Hematopoietic multipotent progenitor cell treated with erythropoietin and hydrocortisone succinate and interleukin-3 and kit ligand, for 8 days (in vitro differentiated cells): ENCODE measurements around the gene YY1.
A peak's percentile ranks its signal among the peaks of the same experiment; 100 is the strongest.

Experiments
- DNase-seq: peaks from one replicate; pipeline ENCODE4 v3.0.0-alpha.2; 2015

The YY1 gene

DNA sequence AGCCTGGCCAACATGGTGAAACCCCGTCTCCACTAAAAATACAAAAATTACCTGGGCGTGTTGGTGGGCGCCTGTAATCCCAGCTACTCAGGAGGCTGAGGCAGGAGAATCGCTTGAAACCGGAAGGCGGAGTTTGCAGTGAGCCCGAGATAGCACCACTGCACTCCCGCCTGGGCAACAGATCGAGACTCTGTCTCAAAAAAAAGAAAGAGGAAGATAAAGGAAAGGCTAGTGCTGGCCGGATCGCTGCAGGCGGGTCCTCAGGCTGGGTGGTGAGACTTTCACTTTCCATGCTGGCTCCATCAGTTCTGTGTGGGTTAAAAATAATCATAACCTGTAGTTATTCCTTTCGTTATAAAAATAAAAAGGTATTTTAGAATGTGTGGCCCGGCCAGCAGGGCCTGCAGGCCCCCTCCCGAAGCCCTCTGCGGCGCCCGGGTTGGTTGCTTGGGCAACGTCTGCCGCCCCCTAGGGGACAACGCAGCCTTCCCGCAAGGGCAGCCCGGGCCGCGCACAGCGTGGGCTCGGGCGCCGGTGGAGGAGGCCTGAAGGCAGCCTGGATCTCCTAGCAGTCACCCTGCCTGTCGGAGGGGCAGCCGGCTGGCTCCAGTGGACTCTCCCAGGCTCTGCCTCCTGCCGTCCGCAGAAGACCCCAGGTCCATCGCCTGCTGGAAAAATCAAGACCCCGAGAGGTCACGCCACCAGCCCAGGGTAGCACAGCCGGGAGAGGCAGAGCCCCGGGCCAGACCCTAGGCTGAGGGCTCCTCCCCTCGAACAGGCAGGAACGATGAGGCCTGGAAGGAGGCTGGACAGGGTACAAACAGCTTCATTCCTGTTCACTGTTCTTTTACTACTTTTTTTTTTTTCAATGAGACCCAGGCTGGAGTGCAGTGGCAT is 79.2 kb downstream of the YY1 start:
- DNase-seq = peak; percentile 64

DNA sequence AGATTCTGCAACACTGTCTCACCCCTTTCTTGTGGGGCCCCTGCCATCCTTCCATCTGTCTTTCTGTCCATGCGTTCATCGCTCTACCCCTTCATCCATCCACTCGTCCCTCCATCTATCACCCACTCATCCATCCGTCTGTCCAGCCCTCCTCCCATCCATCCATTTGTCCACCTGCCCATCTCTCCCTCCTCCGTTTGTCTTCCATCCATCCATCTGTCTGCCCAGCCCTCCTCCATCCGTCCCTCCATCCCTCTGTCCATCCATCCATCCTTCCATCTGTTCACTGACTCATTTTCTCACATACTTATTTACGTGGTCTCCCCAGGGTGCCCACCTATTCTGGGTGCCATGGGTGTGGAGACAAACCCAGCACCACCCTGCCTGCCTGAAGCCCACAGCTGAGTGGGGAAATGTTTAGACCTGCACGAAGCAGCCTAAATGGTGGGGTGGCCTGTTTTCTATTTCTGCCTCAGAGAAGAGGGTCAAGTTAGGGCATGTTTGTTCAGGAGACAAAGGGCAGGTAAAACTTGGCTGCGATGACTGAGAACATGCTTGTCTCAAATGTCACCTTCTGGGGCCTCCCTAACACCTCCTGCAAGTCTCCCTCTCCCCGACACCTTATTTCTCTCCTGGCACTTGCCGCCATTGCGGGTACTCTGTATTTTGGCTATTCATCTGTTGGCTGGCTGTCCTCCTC is 81.4 kb downstream of the YY1 start:
- no peak for DNase-seq

DNA sequence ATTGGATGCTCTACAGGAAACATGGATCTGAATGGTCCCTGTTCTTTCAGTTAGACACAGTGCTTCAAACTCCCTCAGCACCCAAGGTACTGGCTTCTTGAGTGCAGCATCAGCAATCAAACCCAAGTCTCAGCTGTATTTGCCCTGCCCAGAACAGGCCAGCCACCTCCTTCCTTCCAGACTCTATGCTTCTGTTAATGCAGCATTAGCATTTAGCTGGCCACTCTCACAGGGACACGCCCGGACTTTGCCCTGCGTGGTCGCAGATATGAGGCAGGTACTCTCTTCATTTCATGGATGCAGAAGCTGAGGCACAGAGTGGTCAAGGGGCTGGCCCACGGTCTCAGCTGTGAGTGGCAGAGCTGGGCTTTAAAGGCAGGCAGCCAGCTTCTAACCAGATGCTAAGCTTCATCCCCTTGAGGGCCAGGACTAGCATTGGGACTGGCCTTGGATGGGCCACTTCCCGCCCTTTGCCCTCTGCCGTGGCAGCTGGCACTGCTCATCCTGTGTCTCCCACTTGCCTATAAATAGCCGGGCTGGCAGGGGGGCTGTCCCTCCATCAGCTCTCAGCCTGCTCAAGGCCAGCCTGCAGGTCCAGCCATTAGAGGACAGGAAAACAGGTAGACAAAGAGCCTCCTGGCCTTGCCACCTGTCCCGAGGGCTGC is 82.7 kb downstream of the YY1 start:
- no peak for DNase-seq

DNA sequence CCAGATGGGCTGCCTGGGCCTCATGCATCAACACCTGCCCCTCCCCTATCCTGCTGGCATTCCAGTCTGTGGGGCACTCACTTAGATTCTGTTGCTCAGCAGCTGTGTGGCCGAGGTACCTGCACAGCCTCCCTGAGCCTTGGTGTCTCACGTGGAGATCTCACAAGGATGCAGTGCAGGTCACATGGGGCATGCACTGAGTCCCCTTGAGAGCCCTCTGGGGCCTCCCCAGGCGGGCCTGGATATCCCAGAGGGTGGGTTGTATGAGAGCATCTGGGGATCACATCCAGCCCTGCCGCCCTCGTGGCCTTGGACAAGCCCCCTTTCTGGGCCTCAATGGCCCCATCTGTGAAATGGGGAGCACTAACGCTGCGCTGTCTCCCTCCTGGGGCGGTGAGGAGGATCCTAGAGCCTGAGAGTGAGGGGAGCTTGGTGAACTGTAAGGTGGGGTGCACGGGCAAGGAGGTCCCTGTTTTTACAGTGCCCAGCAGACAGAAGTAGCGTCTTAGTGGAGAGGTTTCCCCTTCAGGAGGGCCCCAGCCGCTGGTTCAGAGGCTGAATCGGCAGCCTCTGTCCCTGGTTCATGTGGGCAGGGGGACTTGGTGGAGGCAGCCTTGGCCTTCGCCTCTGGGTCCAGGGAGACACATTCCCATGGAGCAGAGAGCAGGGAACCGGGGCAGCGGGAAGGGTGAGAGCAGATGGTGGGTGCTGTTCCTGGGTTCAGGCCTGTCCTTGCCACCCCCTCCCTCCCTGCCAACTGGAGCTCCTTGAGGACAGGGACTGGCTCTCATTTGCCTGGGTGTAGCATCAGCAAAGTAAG is 83.4 kb downstream of the YY1 start:
- no peak for DNase-seq

DNA sequence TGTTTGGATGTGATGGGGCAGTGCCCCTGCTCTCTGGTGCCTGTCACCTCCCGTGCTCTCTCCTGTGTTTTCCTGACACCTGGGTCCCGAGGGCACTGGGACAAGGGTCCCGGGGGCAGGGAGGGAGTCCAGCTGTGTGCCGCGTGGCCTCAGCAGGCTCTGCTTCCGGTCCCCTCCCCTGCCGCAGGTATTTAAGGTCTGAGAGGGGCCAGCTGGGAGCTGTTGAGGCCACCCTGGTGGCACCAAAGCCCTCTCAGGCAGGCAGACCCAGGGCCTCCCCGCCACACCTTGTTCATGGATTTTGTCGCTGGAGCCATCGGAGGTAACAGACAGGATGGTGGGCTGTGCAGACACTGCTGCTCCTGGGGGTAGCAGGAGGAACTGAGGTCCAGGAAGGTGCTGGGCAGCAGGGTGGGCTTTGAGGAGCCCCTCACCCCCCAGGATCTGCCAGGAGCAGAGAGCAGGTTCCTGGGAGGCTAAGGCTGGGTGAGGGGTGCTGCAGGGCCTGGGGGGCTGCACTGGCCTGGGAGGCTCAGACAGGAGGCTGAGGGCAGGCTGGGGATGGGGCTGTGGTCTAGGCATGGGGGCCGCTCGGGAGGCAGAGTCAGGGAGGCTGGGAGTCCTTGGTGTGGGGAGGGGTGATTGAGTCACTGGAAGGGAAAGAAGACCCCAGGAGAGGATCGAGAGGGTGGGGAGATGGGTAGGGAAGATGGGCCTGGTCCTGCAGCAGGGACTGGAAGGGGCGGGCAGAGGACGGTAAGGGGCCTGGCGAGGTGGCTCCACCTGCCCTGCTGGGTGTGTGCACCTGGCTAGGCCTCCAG is 84.4 kb downstream of the YY1 start, which contains the start of gene SLC25A47:
TSS of gene SLC25A47 (plus strand) at position 219 of the 821 bp plus-strand sequence. CDS start at position 295, 76 bp downstream.
- DNase-seq = no peak

DNA sequence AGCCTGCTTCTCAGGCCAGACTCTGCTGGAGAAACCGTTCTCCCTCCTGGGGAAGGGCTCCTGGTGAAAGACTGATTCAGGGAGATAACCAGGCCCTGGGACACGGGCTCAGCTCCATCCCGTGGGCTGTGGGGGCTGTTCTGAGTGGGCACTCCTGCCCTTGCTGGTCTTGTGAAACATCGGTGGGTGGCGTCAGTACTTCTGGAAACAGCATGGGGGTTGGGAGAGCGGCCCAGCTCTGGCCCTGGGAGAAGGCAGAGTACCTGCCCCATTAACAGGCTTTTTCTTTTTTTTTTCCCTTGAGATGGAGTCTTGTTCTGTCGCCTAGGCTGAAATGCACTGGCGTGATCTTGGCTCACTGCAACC is 85.0 kb downstream of the YY1 start:
- no peak for DNase-seq

DNA sequence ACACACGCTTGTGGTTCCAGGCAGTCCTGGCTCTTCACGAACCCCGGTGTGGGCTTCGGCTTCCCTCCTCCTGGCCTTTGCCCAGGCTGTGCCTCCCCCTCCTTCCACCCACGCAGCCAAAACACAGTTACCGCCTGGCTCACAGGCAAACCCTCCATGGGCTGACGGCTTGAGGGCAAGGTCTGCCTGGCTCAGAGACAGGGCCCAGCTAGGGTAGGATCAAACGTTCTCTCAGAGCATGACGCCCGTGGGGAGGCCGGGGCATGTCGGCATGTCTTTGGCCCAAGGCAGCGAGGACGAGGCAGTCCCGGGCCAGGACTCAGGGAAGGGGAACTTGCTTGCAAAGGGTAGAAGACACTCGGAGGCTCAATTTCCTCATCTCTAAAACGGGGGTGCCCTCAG is 86.3 kb downstream of the YY1 start:
- DNase-seq = no peak

DNA sequence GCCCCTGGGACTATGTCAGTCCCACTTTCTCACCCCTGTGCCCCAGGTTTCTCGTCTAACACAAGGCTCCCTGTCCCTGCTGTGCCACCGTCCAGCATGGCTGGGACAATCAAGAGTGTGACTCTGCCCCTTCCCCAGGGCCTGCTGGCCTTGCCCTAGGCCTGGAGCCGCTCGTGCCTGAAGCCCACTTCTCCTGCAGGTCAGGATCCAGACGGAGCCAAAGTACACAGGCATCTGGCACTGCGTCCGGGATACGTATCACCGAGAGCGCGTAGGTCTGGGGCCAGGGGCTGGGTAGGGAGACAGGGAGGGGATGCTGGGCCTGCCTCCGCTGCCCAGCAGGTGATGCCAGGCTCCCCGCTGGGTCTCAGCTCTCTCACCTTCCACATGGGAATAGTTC is 87.0 kb downstream of the YY1 start:
- DNase-seq = no peak

DNA sequence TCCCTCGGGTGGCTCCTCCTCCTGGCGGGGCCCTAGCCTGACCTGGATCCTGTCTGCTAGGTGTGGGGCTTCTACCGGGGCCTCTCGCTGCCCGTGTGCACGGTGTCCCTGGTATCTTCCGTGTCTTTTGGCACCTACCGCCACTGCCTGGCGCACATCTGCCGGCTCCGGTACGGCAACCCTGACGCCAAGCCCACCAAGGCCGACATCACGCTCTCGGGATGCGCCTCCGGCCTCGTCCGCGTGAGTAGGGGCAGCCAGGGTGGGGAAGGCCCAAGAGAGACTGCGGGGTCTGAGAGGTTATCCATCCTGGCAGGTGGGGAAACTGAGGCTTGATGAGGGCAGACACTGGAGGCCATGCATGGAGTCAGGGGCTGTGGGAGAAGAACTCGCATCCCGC is 88.2 kb downstream of the YY1 start:
- DNase-seq = no peak

DNA sequence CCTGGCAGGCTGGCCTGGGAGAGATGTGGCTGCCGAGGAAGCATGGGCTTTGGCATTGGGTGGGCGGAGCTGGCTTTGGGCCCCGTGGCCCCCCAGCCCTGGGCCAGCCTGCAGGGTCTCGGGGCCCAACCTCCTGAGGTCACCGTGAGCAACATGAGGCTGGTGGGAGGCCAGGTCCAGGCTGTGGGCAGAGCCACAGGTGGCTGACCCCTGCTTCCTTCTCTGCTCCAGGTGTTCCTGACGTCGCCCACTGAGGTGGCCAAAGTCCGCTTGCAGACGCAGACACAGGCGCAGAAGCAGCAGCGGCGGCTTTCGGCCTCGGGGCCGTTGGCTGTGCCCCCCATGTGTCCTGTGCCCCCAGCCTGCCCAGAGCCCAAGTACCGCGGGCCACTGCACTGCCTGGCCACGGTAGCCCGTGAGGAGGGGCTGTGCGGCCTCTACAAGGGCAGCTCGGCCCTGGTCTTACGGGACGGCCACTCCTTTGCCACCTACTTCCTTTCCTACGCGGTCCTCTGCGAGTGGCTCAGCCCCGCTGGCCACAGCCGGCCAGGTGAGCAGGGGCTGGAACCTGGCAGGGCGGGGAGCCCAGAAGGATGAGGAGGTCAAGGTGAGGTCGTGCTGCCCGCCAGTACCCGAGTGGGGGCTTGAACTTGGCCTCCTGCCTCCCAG is 89.7 kb downstream of the YY1 start:
- no peak for DNase-seq

DNA sequence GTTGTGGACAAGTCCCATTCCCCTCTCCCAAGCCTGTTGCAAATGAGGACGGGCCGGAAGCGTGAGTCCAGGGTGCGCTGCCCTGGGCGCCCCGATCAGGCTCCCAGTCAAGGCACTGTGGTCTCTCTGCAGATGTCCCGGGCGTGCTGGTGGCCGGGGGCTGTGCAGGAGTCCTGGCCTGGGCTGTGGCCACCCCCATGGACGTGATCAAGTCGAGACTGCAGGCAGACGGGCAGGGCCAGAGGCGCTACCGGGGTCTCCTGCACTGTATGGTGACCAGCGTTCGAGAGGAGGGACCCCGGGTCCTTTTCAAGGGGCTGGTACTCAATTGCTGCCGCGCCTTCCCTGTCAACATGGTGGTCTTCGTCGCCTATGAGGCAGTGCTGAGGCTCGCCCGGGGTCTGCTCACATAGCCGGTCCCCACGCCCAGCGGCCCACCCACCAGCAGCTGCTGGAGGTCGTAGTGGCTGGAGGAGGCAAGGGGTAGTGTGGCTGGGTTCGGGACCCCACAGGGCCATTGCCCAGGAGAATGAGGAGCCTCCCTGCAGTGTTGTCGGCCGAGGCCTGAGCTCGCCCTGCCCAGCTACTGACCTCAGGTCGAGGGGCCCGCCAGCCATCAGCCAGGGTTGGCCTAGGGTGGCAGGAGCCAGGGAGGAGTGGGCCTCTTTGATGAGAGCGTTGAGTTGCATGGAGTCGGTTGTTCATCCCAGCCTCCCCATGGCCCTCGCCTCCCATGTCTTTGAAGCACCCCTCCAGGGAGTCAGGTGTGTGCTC is 90.5 kb downstream of the YY1 start:
- no peak for DNase-seq

DNA sequence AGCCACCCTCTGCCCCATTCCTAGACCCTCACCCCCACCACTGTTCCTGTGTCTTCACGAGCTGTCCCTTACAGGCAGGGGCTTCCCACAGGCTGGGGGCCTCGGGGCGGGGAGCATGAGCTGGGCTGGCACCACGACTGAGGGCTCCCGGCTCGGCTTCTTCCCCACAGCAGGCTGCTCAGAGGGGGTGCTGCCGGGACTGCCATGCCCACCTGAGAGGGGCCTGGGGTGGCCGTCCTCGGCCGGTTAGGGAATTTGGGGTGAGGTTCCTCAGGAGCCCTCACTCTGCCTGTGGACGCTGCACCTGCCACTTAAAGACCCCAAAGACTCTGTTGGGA is 91.0 kb downstream of the YY1 start:
- no peak for DNase-seq

DNA sequence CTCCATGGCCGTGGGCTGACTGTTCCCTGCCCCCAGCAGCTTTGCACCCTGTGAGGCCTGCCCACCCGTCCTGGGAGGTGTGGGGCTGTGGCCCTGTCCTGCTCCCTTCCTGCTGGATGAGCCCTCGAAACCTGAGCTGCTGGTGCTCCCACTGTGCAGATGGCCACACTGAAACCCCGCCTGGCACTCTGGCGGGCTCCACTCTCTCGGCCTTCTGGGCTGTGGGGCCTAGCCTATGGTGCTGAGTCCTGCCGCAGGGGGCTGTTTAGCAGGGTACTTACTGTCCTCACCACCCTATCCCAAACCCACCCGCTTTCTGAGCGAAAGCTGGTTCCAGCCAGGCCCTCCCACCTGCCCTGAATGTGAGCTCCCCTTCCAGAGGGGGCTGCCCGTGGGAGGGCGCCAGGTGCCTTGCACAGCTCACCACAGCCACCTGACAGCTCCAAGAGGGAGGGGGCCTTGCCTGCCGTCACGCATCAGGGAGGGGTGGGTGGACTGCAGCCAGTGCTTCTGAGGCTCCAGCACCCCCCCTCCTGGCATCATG is 91.5 kb downstream of the YY1 start:
- DNase-seq = no peak

DNA sequence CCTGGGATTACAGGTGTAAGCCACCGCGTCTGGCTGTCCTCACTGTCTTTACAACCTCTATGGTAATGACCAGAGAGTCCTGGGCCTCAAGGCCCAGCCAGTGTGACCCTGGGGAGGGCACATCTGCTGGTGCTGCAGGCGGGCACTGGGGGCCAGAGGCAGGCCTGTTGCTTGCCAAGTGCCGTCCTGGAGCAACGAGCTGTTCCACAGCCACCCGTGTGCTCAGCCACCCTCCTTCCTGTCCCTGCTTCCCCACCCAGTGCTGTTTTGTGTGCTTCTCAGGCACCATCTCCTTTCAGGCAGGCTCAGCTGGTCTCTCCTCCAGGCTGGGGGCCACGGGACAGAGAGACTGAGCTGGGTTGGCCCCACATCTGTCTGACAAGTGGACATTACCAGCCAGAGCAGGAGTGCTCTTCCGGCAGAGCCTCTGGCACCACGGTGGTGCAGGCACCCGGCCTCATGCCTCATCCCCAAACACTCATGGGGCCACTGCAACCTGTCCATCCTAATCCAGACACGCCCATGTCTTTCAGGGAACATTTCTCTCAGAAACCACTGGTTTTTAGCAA is 93.2 kb downstream of the YY1 start:
- no peak for DNase-seq
